ENCODE measurements around the gene PLB1.

- TF ChIP-seq CTCF (IDR thresholded peaks at IDR 0.05; ENCODE audit: poor library complexity) (no peak), EZH2phosphoT487 (IDR thresholded peaks at IDR 0.05; ENCODE audit: low read depth, severe bottlenecking, unreplicated experiment) (no peak)
Measured at GRCh38 chr2:28628506-28628905, 132.6 kb downstream of the PLB1 start.
